HG02938 (cell line): Measurements from ENCODE around the gene NTMT1.

Source experiments
- ATAC-seq: cut with Tn5 transposase; IDR thresholded peaks from one replicate; pipeline ENCODE4 v1.9.1; 2021; ENCODE audit warnings: mild to moderate bottlenecking, moderate library complexity; ENCODE audit not compliant: unreplicated experiment

Gene NTMT1

GRCh38 chr9:129596541-129597331 lies 29.2 kb upstream of the NTMT1 start:
- ATAC-seq, result no peak

DNA sequence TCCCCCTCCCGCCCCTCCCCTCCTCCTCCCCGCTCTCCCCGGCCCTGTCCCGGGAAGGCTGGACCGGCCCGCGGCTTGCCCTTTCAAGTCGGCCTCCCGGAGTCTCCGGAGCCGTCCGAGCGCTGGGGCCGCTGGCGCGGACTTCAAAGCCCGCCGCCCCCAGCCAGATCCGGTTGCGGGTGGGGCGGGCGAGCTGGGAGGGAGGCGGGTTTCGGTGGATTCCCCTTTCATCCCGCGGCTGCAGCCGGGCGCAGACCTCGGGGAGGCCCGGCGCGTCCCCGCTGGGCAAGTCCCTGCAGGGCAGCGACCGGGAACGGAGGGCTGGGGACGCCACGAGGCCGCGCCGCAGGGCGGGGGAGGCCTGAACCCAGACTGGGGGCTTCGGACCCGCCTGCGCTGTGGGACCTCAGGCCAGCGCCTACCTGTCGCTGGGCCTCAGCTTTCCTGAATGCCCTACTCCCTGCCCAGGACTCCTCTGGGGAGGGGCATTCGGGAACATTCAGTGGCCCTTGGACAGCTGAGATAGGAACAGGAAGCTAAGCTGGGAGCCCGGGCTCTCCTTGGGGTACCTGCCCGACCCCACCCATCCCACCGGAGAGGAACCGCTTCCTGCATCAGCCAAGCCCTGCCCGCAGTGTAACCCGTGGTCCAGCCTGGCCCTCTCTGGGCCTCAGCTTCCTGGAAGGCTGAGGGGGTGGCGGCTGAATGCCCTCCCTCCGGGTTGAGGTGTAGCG lies 28.4 kb upstream of the NTMT1 start:
- ATAC-seq, result no peak

- ATAC-seq, result no peak
These were observed 27.8 kb upstream of the NTMT1 start for GRCh38 chr9:129598089-129598596.

GRCh38 chr9:129601082-129601674 lies 24.8 kb upstream of the NTMT1 start:
- no peak for ATAC-seq

- ATAC-seq, result no peak
These were observed 23.2 kb upstream of the NTMT1 start for GRCh38 chr9:129602598-129603415.

- no peak for ATAC-seq
These were observed 21.8 kb upstream of the NTMT1 start for GRCh38 chr9:129604056-129604765.

DNA sequence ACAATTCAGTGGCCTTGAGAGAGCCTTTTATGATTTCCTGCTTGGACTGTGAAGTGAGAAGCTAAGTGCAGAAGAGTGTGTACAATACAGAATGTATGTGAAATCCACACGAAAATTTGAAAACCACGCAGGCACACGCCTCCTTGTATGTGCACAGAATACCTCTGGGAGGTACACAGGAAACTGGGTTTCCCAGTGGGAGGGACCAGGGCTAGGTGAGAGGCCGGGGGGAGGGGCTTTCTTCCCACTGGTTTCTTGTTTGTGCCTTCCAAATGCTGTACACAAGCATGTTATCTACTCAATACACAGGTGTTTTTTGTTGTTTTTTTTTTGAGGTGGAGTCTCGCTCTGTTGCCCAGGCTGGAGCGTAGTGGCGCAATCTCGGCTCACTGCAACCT lies 21.2 kb upstream of the NTMT1 start:
- no peak for ATAC-seq

GRCh38 chr9:129606161-129607026 lies 19.6 kb upstream of the NTMT1 start:
- no peak for ATAC-seq

DNA sequence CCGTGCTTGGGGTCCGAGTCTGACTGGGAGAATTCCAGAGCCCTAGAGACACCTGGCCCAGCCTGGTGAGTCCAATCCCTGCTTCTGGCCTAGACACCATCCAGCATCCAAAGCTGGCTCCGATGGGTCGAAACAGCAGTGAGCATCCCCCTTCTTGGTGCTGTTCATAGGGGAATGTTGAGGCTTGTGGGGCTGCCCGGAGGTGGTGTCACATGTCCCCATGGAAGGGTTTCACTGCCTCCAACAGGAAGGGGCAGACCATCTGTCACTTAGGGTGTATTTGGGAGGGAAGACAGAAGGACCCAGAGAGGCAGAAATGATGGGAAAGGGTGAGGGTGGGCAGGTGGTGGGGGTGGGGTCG lies 19.0 kb upstream of the NTMT1 start:
- no peak for ATAC-seq

DNA sequence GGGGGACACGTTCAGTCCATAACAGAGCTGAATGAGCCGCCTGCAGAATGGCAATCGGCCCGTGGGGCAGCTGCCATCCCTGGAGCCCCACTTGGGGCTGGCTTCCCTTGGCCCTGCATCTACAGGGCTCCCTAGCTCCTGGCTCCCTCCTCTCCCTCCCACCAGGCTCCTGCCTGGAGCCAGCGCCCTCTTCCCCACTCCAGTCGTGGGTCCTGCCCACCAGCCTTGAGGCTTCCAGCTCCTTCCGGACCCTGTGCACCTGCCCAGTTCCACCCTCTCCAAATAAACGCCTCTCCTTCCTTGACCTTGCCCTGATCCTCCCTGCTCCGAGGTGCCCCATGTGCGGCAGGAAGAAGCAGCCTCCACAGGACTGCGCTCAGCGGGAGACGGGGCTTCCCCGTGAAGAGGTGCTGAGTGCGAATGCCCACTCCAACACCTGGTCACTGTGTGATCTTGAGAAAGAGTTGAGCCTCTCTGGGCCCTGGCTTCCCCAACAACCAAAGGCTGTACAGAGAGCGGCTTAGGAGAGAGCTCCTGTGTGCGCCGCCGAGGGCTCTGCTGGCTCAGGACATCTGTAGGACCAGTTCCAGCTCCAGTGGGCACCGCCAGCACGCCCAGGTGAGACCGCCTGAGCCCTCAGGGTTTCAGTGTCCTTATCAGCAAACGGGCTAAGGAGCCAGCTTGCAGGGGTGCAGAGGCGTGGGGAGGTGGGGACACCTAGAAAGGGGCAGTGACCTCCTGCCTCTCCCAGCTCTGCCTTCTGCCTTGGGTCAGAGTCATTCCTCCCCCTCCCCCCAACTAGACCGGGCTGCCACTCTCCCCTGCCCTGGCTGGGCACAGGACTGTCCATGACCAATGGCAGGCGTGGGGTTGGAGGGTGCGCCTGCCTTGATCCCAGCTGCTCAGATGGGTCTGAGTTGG lies 17.1 kb upstream of the NTMT1 start:
- no peak for ATAC-seq

DNA sequence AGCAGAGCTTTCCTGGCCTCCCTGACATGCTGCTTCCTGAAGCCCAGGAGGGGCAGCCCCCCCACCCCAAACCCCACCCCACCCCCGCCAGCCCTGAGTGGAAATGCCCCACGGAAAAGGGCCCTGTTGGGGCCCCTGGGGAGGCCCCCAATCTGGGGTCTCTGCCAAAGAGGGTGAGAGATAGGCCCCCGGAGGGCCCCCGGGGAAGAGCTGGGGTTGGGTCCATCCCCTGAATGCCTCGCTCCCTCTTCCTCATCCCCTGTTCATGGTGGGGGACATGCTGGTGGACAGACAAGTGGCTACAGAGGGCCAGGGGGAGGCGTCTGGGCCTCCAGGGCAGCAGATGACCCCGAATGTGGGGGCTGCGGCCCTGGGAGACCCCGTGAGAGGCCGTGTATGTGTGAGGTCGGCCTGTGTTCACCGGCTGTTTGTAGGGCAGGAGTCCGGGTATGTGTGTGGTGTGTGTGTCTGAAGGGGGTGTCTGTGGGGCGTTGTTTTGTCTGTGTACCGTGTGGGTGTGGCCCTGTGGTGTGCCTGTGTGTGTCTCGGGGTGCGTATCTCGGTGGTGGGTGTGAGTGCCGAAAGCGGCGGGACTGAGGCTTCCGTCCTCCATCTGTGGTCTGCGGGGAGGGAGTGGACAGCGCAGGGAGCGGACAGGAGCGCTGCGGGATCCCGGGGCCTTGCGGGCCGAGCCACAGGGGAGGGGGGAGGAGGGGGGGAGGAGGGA lies 16.3 kb upstream of the NTMT1 start:
- no peak for ATAC-seq

DNA sequence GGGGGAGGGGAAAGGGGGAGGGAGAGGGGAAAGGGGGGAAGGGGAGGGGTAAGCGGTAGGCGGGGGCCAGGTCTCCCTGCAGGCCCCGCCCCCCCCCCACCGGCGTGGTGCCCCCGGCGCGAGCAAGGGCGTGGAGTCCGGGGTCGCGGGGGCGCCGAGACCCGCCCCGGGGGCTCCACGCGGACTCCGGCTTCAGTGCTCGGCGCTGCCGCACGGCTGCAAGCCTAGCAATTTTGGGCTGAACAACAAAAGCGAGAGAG lies 15.8 kb upstream of the NTMT1 start:
- no peak for ATAC-seq

DNA sequence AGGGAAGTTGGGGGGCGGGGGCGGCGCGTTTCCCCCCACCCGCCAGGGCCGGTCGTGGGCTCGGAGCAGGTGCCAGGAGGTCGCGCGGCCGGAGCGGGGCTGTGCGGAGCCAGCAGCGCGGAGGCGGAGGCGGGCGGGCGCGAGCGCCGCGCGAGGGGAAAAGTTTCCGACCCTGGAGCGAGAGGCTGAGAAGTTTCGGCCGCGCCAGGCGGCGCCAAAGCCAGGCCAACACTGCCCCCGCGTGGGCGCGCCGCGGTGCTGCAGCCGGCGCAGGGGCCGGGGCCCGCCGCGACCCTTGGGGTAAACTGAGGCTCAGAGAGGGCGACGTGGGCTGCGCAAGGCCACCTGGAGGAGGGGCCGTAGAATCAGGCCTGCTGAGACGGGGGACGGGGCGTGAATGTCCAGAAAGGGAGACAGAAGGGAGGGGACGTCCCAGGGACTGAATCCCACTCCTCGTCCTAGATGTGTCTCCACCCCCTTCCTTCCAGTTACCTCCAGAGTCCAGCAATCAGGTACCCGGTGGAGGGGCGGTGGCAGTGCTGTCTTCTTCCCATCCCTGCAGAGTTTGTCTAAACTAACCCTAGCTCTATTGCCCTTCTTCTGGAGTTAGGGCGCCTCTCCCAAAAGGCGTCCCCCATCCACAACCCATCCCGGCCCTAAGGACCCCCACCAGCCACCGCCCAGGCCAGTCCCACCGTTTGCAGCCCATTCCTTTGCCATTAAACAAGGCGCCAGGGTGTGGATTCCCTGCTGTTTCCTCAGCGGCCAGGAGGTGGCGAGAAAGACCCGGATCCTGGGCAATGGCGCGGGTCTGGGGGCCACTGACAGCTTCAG lies 15.3 kb upstream of the NTMT1 start:
- ATAC-seq, result no peak

DNA sequence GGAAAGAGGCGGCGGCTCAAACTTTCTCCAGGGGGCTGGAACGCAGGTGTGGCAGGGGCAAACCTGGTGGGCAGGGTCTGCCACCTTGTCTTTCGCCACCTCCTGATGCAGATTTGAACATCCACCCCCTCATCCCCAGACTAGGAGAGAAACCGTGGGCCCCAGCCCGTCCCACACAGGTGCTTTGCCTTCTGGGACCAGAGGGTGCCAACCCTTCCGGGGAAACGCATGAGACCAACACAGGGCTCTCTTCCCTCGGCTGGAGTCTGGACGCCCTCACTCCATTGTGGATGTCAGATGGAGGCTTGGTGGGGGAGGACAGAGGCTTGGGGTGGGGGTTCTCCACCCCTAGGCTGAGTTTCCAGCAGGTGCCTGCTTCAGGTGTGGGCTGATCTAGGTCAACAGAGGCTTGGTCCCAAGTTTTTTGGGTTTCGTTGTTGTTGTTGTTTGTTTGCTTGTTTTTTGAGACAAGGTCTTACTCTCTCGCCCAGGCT lies 14.6 kb upstream of the NTMT1 start:
- no peak for ATAC-seq

GRCh38 chr9:129612123-129612522 lies 13.8 kb upstream of the NTMT1 start:
- no peak for ATAC-seq

- ATAC-seq, result no peak
These were observed 13.0 kb upstream of the NTMT1 start for GRCh38 chr9:129612815-129613519.
